Fibroblast of villous mesenchyme (primary cell): ENCODE measurements around the gene TSPAN10. TPM values are rescaled to one million over a fixed set of nuclear protein-coding genes. Genes with fewer than 3 reads are reported as not detected.

Experiments
- DNase-seq: peaks from one replicate; pipeline ENCODE4 v3.0.0-alpha.2; 2010; ENCODE audit warnings: low read depth
- H3K4me3 ChIP-seq: 2 replicates; pipeline ENCODE4 v1.5.1; 2011; ENCODE audit warnings: low read depth, mild to moderate bottlenecking, low read length
- CTCF ChIP-seq: IDR thresholded peaks from 2 replicates; pipeline ENCODE4 v1.5.1; 2012; ENCODE audit warnings: low read depth, mild to moderate bottlenecking, low read length; ENCODE audit not compliant: insufficient read depth
- total RNA-seq: library from RNA; depleted of rRNA; stranded (reverse); fragments of >200 nt; gene quantifications from 2 replicates; pipeline ENCODE4 v1.2.3, GENCODE V29; 2012

Gene TSPAN10
- total RNA-seq, 1 donor: 1.7 TPM

GRCh38 chr17:81601525-81602120, 35.4 kb upstream of the TSPAN10 start:
- TF ChIP-seq CTCF: peak; percentile 79
- no peak overlapping the region for H3K4me3 ChIP-seq
- peak; percentile 83 for DNase-seq

GRCh38 chr17:81603846-81604610, 33.0 kb upstream of the TSPAN10 start:
- no peak overlapping the region for H3K4me3 ChIP-seq
- no peak for TF ChIP-seq CTCF
- DNase-seq: no peak

- no peak overlapping the region for H3K4me3 ChIP-seq
- TF ChIP-seq CTCF: no peak
- DNase-seq: no peak
Measured at GRCh38 chr17:81607431-81607830, 29.6 kb upstream of the TSPAN10 start.

- no peak for DNase-seq
- no peak overlapping the region for H3K4me3 ChIP-seq
- TF ChIP-seq CTCF: no peak
Measured at GRCh38 chr17:81608082-81608481, 28.9 kb upstream of the TSPAN10 start.

- TF ChIP-seq CTCF: no peak
- no peak for DNase-seq
- no peak overlapping the region for H3K4me3 ChIP-seq
Measured at GRCh38 chr17:81608605-81609004, 28.4 kb upstream of the TSPAN10 start.

GRCh38 chr17:81609541-81610311, 27.3 kb upstream of the TSPAN10 start:
- TF ChIP-seq CTCF: no peak
- H3K4me3 ChIP-seq: no peak overlapping the region
- DNase-seq: peak; percentile 67
